ENCODE data around the gene ANTXRL.
"Not testable (repeated sequence)": the region's sequence is repeated elsewhere in the genome, so short reads cannot be mapped to it uniquely, and the experiment has no call there.

The ANTXRL gene

GRCh38 chr10:46296641-46297141 is 9.9 kb downstream of the ANTXRL start:
- no peak for DNase-seq

- DNase-seq: no peak
Measured at GRCh38 chr10:46297406-46298204, 10.8 kb downstream of the ANTXRL start.

GRCh38 chr10:46298477-46299285 is 11.9 kb downstream of the ANTXRL start:
- no peak for DNase-seq

GRCh38 chr10:46299286-46299535 is 12.4 kb downstream of the ANTXRL start:
- DNase-seq: no peak

GRCh38 chr10:46299536-46300369 is 13.0 kb downstream of the ANTXRL start:
- no peak for DNase-seq

- DNase-seq: not testable (repeated sequence)
Measured at GRCh38 chr10:46300370-46300711, 13.5 kb downstream of the ANTXRL start.

- no peak for DNase-seq
Measured at GRCh38 chr10:46301056-46301645, 14.4 kb downstream of the ANTXRL start.

- no peak for DNase-seq
Measured at GRCh38 chr10:46301721-46302479, 15.1 kb downstream of the ANTXRL start.

GRCh38 chr10:46302765-46303352 is 16.1 kb downstream of the ANTXRL start:
- not testable (repeated sequence) for DNase-seq

GRCh38 chr10:46304062-46304461 is 17.3 kb downstream of the ANTXRL start:
- DNase-seq: no peak

GRCh38 chr10:46304671-46305070 is 17.9 kb downstream of the ANTXRL start:
- not testable (repeated sequence) for DNase-seq

GRCh38 chr10:46305079-46305818 is 18.5 kb downstream of the ANTXRL start:
- DNase-seq: no peak

- no peak for DNase-seq
Measured at GRCh38 chr10:46305986-46306385, 19.2 kb downstream of the ANTXRL start.

GRCh38 chr10:46306516-46307184 is 19.9 kb downstream of the ANTXRL start:
- DNase-seq: no peak

- DNase-seq: no peak
Measured at GRCh38 chr10:46307281-46308112, 20.7 kb downstream of the ANTXRL start.

- DNase-seq: no peak
Measured at GRCh38 chr10:46308113-46308415, 21.3 kb downstream of the ANTXRL start.

- DNase-seq: no peak
Measured at GRCh38 chr10:46308666-46309450, 22.1 kb downstream of the ANTXRL start.

GRCh38 chr10:46309511-46310142 is 22.8 kb downstream of the ANTXRL start:
- no peak for DNase-seq

Measured in NCI-H2029 (cell line).